GM18508 (cell line): Measurements from ENCODE around the gene KCNB1.
"Not testable (repeated sequence)": the region's sequence is repeated elsewhere in the genome, so short reads cannot be mapped to it uniquely, and the experiment has no call there.

Source experiments
- ATAC-seq: cut with Tn5 transposase; IDR thresholded peaks from one replicate; pipeline ENCODE4 v1.9.1; 2021; ENCODE audit warnings: moderate number of reproducible peaks; ENCODE audit not compliant: insufficient read depth, unreplicated experiment

KCNB1 gene

GRCh38 chr20:49415005-49415667 lies 67.3 kb downstream of the KCNB1 start:
- no peak for ATAC-seq

GRCh38 chr20:49413677-49414076 lies 68.8 kb downstream of the KCNB1 start:
- no peak for ATAC-seq

- no peak for ATAC-seq
Measured at GRCh38 chr20:49412953-49413352, 69.5 kb downstream of the KCNB1 start.

GRCh38 chr20:49412254-49412653 lies 70.2 kb downstream of the KCNB1 start:
- ATAC-seq: no peak

GRCh38 chr20:49411221-49411925 lies 71.1 kb downstream of the KCNB1 start:
- no peak for ATAC-seq

GRCh38 chr20:49409975-49410621 lies 72.4 kb downstream of the KCNB1 start:
- not testable (repeated sequence) for ATAC-seq

- ATAC-seq: no peak
Measured at GRCh38 chr20:49409302-49409974, 73.0 kb downstream of the KCNB1 start.

- ATAC-seq: no peak
Measured at GRCh38 chr20:49408509-49409104, 73.9 kb downstream of the KCNB1 start.

GRCh38 chr20:49406666-49407065 lies 75.8 kb downstream of the KCNB1 start:
- ATAC-seq: no peak

- no peak for ATAC-seq
Measured at GRCh38 chr20:49405696-49406095, 76.8 kb downstream of the KCNB1 start.

- ATAC-seq: no peak
Measured at GRCh38 chr20:49405062-49405683, 77.3 kb downstream of the KCNB1 start.

GRCh38 chr20:49404461-49404860 lies 78.0 kb downstream of the KCNB1 start:
- no peak for ATAC-seq

GRCh38 chr20:49403911-49404310 lies 78.6 kb downstream of the KCNB1 start:
- no peak for ATAC-seq

GRCh38 chr20:49403012-49403411 lies 79.5 kb downstream of the KCNB1 start:
- ATAC-seq: no peak

GRCh38 chr20:49400904-49401303 lies 81.6 kb downstream of the KCNB1 start:
- no peak for ATAC-seq

- ATAC-seq: no peak
Measured at GRCh38 chr20:49400410-49400809, 82.1 kb downstream of the KCNB1 start.

GRCh38 chr20:49399329-49399728 lies 83.1 kb downstream of the KCNB1 start:
- no peak for ATAC-seq

- no peak for ATAC-seq
Measured at GRCh38 chr20:49398401-49399144, 83.9 kb downstream of the KCNB1 start.

GRCh38 chr20:49397525-49397924 lies 84.9 kb downstream of the KCNB1 start:
- no peak for ATAC-seq
